GM21526 (cell line): ENCODE measurements around the gene CCAR1.
"Not testable (repeated sequence)": the region's sequence is repeated elsewhere in the genome, so short reads cannot be mapped to it uniquely, and the experiment has no call there.

ENCODE experiments used
- ATAC-seq: cut with Tn5 transposase; IDR thresholded peaks from one replicate; pipeline ENCODE4 v1.9.1; 2021; ENCODE audit warnings: moderate library complexity; ENCODE audit not compliant: unreplicated experiment, low FRiP score

CCAR1 gene

DNA sequence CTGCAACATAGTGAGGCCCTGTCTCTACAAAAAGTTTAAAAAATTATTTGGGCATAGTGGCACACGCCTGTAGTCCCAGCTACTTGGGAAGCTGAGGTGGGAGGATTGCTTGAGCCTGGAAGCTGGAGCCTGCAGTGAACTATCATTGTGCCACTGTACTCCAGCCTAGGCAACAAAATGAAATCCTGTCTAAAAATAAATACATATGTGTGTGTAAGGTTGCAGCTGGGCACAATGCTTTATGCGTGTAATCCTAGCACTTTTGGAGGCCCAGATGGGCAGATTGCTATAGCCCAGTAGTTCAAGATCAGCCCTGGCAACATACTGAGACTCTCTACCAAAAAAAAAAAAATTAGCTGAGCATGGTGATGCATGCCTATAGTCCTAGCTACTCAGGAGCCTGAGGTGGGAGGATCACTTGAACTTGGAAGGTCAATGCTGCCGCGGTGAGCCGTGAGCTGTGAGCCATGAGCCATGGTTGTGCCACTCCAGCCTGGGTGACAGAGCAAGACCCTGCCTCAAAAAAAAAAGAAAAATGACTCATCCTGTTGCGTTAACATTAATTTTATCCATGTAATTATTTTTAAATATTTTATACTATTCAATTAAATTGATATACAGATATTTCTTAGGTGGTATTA lies 38.3 kb downstream of the CCAR1 start:
- ATAC-seq, result no peak

DNA sequence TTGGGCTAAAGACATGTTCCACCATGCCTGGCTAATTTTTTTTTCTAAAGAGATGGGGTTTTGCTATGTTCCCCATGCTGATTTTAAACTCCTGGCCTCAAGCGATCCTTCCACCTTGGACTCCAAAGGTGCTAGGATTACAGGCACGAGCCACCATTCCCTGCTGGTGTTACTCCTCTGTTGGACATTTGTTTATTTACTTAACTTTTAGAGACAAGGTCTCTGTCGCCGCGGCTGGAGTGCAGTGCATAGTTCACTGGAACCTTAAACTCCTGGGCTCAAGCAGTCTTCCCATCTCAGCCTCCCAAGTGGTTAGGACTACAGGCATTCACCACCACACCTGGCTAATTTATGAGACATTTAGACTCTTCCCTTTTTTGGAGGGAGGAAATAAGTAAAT lies 38.9 kb downstream of the CCAR1 start:
- no peak for ATAC-seq

- ATAC-seq, result not testable (repeated sequence)
These were observed 46.4 kb downstream of the CCAR1 start for GRCh38 chr10:68767407-68767806.

- no peak for ATAC-seq
These were observed 60.9 kb downstream of the CCAR1 start for GRCh38 chr10:68781613-68782574.

DNA sequence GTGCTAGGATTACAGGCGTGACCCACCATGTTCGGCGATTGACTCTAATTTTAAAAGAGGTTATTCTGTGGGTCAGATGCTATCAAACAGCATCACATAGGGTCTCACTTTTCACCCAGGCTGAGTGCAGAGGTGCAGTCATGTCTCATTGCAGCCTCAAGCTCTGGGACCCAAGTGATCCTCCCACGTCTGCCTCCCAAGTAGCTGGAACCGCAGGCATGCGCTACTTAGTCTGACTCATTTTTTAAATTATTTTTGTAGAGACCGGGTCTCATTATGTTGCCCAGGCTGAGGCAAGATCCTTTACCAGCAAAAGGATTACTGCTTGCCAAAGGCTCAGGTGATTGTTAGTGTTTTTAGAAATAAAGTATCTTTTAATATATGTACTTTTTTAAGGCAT lies 63.4 kb downstream of the CCAR1 start:
- ATAC-seq, result no peak

DNA sequence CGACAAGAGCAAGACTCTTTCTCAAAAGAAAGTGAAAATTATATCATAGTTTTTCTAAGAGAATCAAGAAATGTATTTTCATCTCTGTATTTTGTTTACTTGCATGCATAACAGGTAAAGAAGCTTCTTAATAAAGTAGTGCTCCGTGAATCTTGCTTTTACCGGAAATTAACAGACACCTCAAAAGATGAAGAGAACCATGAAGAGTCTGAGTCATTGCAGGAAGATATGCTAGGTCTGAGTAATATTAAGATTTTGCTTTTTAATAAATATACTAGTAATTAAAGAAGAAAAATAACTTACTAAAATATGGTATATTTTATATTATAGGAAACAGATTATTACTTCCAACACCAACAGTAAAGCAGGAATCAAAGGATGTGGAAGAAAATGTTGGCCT lies 66.8 kb downstream of the CCAR1 start:
- ATAC-seq, result no peak

DNA sequence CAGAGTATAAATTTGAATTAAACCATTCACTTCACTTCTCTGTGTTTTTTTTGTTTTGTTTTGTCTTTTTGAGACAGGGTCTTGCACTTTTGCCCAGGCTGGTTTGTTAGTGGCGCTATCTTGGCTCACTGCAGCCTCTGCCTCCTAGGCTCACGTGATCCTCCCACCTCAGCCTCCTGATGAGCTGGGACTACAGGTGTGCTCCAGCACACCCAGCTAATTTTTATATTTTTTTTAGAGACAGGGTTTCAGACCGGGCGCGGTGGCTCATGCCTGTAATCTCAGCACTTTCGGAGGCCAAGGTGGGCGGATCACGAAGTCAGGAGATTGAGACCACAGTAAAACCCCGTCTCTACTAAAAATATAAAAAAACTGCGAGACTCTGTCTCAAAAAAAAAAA lies 69.4 kb downstream of the CCAR1 start:
- ATAC-seq, result no peak

GRCh38 chr10:68792115-68792514 lies 71.1 kb downstream of the CCAR1 start:
- ATAC-seq, result no peak

- ATAC-seq, result no peak
These were observed 75.0 kb downstream of the CCAR1 start for GRCh38 chr10:68795886-68796532.

DNA sequence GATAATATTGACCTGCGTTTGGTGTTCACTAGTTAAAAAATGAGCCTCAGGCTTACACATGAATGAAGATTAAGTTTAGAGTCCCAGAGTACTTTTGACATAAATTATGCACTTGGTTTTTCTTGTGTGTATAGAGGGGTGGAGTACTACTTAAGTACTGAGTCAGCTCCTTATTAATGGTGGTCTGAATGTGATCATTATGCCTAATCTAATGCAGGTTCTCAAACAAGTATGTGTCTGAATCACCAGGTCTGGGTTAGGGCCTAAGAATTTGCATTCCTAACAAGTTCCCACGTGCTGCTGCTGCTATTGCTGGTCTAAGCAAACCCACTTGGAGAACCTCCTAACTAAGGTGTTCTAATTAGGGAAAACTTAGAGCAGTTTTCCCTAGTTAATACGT lies 75.6 kb downstream of the CCAR1 start:
- no peak for ATAC-seq

DNA sequence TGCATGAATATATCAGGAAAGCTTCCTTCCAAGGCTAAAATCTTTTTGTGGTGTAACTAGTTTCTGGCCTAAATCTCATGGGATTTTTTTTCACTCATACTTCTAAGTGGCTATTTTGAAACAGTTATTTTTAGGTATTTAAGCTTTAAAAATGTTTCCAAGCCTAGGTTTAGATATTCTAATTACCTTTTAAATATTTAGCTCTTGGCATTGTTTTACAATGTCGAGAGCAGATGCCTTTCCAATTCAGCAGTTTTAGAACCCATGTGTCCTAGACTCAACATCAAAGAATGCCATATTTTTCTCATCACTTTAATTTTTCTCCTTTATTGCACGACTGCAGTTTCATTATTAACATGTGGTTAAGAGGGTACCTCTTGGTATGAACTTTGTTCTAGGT lies 79.2 kb downstream of the CCAR1 start:
- no peak for ATAC-seq

GRCh38 chr10:68804692-68805091 lies 83.7 kb downstream of the CCAR1 start:
- no peak for ATAC-seq

- ATAC-seq, result not testable (repeated sequence)
These were observed 89.8 kb downstream of the CCAR1 start for GRCh38 chr10:68810830-68811229.

- ATAC-seq, result no peak
These were observed 90.4 kb downstream of the CCAR1 start for GRCh38 chr10:68811314-68812009.

DNA sequence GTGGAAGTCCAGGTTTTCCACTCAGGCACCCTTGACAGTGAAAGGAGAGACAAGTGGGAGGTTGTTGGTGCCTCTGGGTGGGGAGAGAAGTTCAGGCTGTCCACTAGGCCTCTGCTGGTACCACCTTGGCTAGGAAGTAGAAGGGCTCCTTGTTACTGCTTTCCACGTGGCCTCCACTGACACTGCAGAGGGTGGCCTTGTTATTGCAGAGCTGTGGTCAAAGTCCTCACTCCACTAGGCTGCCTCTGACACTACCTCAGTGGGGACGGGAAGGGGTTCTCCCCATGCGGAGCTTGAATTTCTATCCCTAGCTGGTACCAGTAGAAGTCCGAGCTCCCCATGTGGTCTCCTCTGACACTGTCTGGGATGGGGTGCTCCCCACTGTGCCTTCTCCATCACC lies 91.4 kb downstream of the CCAR1 start:
- ATAC-seq, result no peak

- no peak for ATAC-seq
These were observed 92.5 kb downstream of the CCAR1 start for GRCh38 chr10:68813559-68813958.

DNA sequence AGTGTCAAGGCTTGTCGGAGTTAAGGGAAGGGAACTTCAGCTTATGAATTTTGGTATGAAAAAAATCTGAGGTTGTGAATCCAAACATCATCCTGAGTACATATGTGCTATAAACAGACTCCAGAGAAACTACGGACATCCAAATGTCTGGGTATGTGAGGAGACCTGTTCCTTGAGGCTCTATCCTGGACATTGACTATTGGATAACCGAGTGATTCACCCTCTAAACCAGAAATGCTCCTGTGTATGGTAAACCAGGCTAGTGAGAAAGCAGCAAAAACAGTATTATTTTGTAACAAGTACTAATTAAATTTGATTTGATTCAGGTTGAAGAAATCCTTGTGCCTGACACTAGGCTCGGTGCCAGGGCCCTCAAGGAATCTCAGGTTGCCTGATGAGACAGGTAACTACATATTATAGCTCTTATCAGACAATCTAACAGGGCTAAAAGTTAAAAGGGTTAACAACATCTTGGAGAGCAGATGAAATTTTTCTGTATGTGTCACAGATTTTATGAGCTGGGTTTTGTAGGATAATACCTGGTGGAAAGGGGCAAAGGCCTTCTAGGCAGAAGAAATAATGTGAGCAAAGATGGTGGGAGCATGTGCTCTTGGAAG lies 95.9 kb downstream of the CCAR1 start:
- no peak for ATAC-seq

DNA sequence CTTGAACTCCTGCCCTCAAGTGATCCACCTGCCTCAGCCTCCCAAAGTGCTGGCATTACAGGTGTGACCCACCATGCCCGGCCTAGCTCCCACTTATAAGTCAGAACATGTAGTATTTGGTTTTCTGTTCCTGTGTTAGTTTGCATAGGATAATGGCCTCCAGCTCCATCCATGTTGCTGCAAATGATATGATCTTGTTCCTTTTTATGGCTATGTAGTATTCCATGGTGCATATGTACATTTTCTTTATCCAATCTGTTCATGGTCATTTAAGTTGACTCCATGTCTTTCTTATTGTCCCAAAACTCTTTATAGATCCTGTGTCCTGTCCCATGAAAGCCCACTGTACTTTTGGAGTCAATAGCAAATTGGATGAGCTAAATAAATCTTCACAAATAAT lies 99.3 kb downstream of the CCAR1 start:
- not testable (repeated sequence) for ATAC-seq

DNA sequence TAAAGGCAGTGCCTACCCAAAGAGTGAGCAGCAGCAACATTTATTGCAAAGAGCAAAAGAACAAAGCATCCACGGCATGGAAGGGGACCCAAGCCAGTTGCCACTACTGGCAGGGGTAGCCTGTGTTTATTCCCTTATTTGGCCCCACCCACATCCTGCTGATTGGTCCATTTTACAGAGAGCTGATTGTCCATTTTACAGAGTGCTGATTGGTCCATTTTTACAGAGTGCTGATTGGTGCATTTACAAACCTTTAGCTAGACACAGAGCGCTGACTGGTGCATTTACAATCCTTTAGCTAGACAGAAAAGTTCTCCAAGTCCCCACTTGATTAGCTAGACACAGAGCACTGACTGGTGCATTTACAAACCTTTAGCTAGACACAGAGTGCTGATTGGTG lies 101.6 kb downstream of the CCAR1 start:
- ATAC-seq, result not testable (repeated sequence)
